ENCODE measurements around the gene BCAS1. TPM values are rescaled to one million over a fixed set of nuclear protein-coding genes. Genes with fewer than 3 reads are reported as not detected.

BCAS1 gene
- total RNA-seq, 1 donor from 2014 or later = 10.7 TPM

DNA sequence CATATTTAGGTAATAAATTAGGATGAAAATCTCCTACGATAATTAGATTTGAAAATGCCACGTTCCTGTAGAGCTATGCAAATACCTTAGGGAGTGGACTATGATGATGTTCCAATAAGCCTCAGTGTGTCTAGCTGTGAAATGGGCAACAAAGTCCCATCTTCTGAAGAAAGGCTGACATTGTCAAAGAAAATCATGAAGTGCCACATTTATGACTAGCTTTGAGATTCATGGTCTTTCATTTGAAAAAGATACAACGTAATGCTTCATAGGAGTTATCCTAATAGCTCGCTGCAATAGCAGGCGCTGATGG, 23.8 kb upstream of the BCAS1 start:
- Mint-ChIP-seq H3K27me3 (no peaks in the 10 kb centered on the region), H3K4me3 (no peak overlapping the region)

DNA sequence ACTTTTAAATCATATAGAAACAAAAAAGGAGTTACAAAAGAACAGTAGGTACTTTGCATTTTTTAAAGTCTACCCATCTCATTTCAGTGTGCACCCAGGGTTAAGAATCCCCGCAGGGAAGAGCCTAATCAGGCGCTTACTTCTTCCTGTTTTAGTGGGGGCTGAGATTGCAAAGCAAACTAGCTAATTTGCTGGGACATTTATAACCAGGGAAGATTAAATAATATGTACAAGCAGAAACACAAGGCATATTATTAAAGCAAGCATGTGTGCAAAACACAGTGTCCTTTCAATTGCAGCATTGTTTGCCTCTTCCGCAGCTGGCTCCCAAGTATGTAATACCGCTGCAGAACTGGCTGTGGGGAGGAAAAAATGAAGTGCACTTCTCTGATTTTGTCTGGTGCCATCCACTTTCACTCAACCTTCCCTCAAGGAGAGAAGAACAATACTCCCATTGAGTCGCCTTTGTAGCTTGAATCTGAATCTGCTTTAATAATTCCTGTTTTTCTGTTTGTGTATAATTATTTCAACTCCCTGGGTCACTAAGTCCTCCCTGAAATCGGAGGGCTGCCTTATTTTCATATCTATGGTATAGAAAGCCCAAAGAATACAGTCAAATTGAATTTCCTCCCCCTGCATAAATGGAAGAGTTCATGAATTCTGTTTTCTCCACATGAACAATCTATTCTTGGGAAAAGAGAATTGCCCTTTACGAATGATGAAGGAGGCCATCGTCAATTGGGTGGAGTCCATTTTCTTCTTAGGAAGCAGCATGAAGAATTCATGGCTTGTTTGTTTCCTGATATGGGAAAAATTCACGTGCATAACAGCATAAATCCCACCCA, 23.3 kb upstream of the BCAS1 start:
- no peak overlapping the region for H3K27ac Mint-ChIP-seq
- no peaks in the 10 kb centered on the region for H3K9me3 Mint-ChIP-seq
- H3K27me3 Mint-ChIP-seq = no peaks in the 10 kb centered on the region
- H3K36me3 Mint-ChIP-seq = no peaks in the 10 kb centered on the region
- no peak for DNase-seq (ENCODE audit: extremely low spot score, unreplicated experiment)
- peak overlapping the region; percentile 4 for H3K4me3 Mint-ChIP-seq
- TF ChIP-seq, protein P1, sequence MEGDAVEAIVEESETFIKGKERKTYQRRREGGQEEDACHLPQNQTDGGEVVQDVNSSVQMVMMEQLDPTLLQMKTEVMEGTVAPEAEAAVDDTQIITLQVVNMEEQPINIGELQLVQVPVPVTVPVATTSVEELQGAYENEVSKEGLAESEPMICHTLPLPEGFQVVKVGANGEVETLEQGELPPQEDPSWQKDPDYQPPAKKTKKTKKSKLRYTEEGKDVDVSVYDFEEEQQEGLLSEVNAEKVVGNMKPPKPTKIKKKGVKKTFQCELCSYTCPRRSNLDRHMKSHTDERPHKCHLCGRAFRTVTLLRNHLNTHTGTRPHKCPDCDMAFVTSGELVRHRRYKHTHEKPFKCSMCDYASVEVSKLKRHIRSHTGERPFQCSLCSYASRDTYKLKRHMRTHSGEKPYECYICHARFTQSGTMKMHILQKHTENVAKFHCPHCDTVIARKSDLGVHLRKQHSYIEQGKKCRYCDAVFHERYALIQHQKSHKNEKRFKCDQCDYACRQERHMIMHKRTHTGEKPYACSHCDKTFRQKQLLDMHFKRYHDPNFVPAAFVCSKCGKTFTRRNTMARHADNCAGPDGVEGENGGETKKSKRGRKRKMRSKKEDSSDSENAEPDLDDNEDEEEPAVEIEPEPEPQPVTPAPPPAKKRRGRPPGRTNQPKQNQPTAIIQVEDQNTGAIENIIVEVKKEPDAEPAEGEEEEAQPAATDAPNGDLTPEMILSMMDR (conservative IDR thresholded peaks at IDR 0.05) = no peak
- peaks cover 23% of the 10 kb centered on the region for H3K4me1 Mint-ChIP-seq (ENCODE audit: unreplicated experiment)

More for the DNA sequence above, 23.8 kb upstream of the BCAS1 start:
- TF ChIP-seq, protein P1 (conservative IDR thresholded peaks at IDR 0.05) = no peak
- Mint-ChIP-seq H3K36me3 (no peaks in the 10 kb centered on the region), H3K27ac (no peak overlapping the region), H3K9me3 (no peaks in the 10 kb centered on the region), H3K4me1 (ENCODE audit: unreplicated experiment) (peaks cover 23% of the 10 kb centered on the region)
- DNase-seq (ENCODE audit: extremely low spot score, unreplicated experiment) = no peak

- TF ChIP-seq, protein P1 (conservative IDR thresholded peaks at IDR 0.05) = no peak
- no peak overlapping the region for H3K27ac Mint-ChIP-seq
- H3K9me3 Mint-ChIP-seq = no peaks in the 10 kb centered on the region
- DNase-seq (ENCODE audit: extremely low spot score, unreplicated experiment) = no peak
- H3K36me3 Mint-ChIP-seq = no peaks in the 10 kb centered on the region
- H3K27me3 Mint-ChIP-seq = no peaks in the 10 kb centered on the region
- H3K4me1 Mint-ChIP-seq (ENCODE audit: unreplicated experiment) = peaks cover 18% of the 10 kb centered on the region
- H3K4me3 Mint-ChIP-seq = no peak overlapping the region
Measured at GRCh38 chr20:54092021-54092420, 21.6 kb upstream of the BCAS1 start.

- no peaks in the 10 kb centered on the region for H3K9me3 Mint-ChIP-seq
- no peaks in the 10 kb centered on the region for H3K36me3 Mint-ChIP-seq
- TF ChIP-seq, protein P1 (conservative IDR thresholded peaks at IDR 0.05) = peak; percentile 48
- no peaks in the 10 kb centered on the region for H3K27me3 Mint-ChIP-seq
- H3K4me3 Mint-ChIP-seq = no peak overlapping the region
- H3K4me1 Mint-ChIP-seq (ENCODE audit: unreplicated experiment) = peaks cover 12% of the 10 kb centered on the region
- DNase-seq (ENCODE audit: extremely low spot score, unreplicated experiment) = no peak
- no peak overlapping the region for H3K27ac Mint-ChIP-seq
Measured at GRCh38 chr20:54091120-54091480, 20.7 kb upstream of the BCAS1 start.

- H3K4me3 Mint-ChIP-seq = no peak overlapping the region
- no peak overlapping the region for H3K27ac Mint-ChIP-seq
- H3K9me3 Mint-ChIP-seq = no peaks in the 10 kb centered on the region
- DNase-seq (ENCODE audit: extremely low spot score, unreplicated experiment) = no peak
- TF ChIP-seq, protein P1 (conservative IDR thresholded peaks at IDR 0.05) = no peak
- no peaks in the 10 kb centered on the region for H3K27me3 Mint-ChIP-seq
- peaks cover 12% of the 10 kb centered on the region for H3K4me1 Mint-ChIP-seq (ENCODE audit: unreplicated experiment)
- no peaks in the 10 kb centered on the region for H3K36me3 Mint-ChIP-seq
Measured at GRCh38 chr20:54090230-54091119, 20.1 kb upstream of the BCAS1 start.
